H1 (cell line): Measurements from ENCODE around the gene SPINK14. TPM values are rescaled to one million over a fixed set of nuclear protein-coding genes. Genes with fewer than 3 reads are reported as not detected.

Source experiments
- BACH1 ChIP-seq: IDR thresholded peaks from 2 replicates; pipeline ENCODE4 v1.6.1; 2012; ENCODE audit warnings: low read length, improper control_type of control experiment
- EP300 ChIP-seq, 2 experiments: IDR thresholded peaks; 1 replicate in 1 of 2; 2 replicates in 1 of 2; pipeline ENCODE4 v1.6.1; 2011 to 2012; ENCODE audit warnings: low read depth in 2 of 2, low read length in 2 of 2, mild to moderate bottlenecking in 2 of 2, borderline replicate concordance in 1 of 2, inconsistent platforms in 1 of 2, moderate library complexity in 1 of 2
- GTF2F1 ChIP-seq: IDR thresholded peaks from 2 replicates; pipeline ENCODE4 v1.6.1; 2012; ENCODE audit warnings: low read depth, low read length, improper control_type of control experiment, borderline replicate concordance
- KDM4A ChIP-seq: IDR thresholded peaks from one replicate; pipeline ENCODE4 v1.7.1; 2012; ENCODE audit warnings: low read depth, mild to moderate bottlenecking, moderate library complexity, low read length, inconsistent platforms; ENCODE audit not compliant: severe bottlenecking
- SIN3A ChIP-seq, 2 experiments: IDR thresholded peaks in 1 of 2; conservative IDR thresholded peaks in 1 of 2; 2 replicates each; pipeline ENCODE4 v1.6.1; 2011 to 2012; ENCODE audit warnings: low read length in 2 of 2, improper control_type of control experiment in 1 of 2, low read depth in 1 of 2, mild to moderate bottlenecking in 1 of 2
- SP4 ChIP-seq: IDR thresholded peaks from 2 replicates; pipeline ENCODE4 v1.6.1; 2012; ENCODE audit warnings: low read length, inconsistent platforms
- SUZ12 ChIP-seq: fragments of 200-600 bp; sonication (generic); IDR thresholded peaks from 2 replicates; pipeline ENCODE4 v1.6.1; 2012; ENCODE audit warnings: mild to moderate bottlenecking, inconsistent platforms, low read length, moderate library complexity, mixed read lengths
- TCF12 ChIP-seq: IDR thresholded peaks from 2 replicates; pipeline ENCODE4 v1.6.1; 2011; ENCODE audit warnings: low read depth, mild to moderate bottlenecking, low read length
- polyA plus RNA-seq, 7 experiments: library from polyadenylated mRNA; depleted of rRNA in 3 of 7; stranded (reverse) in 5 of 7; unstranded in 2 of 7; fragments of >200 nt in 5 of 7; fragments of 200-250 nt in 2 of 7; gene quantifications; 1 replicate in 5 of 7; 2 replicates in 1 of 7; 4 replicates in 1 of 7; pipeline versions ENCODE4 v1.2.1 to v1.2.3, GENCODE V29; 2011 to 2013; ENCODE audit warnings: missing spikeins in 2 of 7, mixed read lengths in 2 of 7
- total RNA-seq: library from RNA; stranded (reverse); fragmentation: NEBNext Ultra II Directional; extraction: Animal tissue kit (Norgen Biotek cat#: 25700); gene quantifications from 2 replicates; pipeline ENCODE4 v1.2.1, GENCODE V29; 2021

SPINK14 gene
- total and polyA plus RNA-seq, 2 of the 8 experiments (the other 6 are each of a cell fraction or from before 2014, with no cell fraction given) = not detected

GRCh38 chr5:148168246-148168645 is at the start of gene SPINK14 (continued):
- TF ChIP-seq SIN3A (conservative IDR thresholded peaks at IDR 0.05 in 1 of 2, IDR thresholded peaks at IDR 0.05 in 1 of 2; ENCODE audit: low read depth in 1 of 2, low read length in 2 of 2) = no peak
- TF ChIP-seq SUZ12 = no peak
- no peak for TF ChIP-seq GTF2F1
- no peak for TF ChIP-seq BACH1
- no peak for TF ChIP-seq KDM4A
- TF ChIP-seq SP4 = no peak
- TF ChIP-seq TCF12 = no peak
- TF ChIP-seq EP300 (IDR thresholded peaks at IDR 0.05; ENCODE audit: borderline replicate concordance in 1 of 2, low read depth in 2 of 2, low read length in 2 of 2) = no peak
